GM12801 (cell line): ENCODE results near the gene SLC13A4.

Experiments used
- TF ChIP-seq, protein P1 (sequence below): IDR thresholded peaks from one replicate; pipeline ENCODE4 v1.5.1; 2011; ENCODE audit warnings: control low read depth; ENCODE audit not compliant: insufficient read length; ENCODE audit errors: extremely low read depth

The SLC13A4 gene

GRCh38 chr7:135709508-135709907, 18.5 kb downstream of the SLC13A4 start:
- TF ChIP-seq, protein P1, sequence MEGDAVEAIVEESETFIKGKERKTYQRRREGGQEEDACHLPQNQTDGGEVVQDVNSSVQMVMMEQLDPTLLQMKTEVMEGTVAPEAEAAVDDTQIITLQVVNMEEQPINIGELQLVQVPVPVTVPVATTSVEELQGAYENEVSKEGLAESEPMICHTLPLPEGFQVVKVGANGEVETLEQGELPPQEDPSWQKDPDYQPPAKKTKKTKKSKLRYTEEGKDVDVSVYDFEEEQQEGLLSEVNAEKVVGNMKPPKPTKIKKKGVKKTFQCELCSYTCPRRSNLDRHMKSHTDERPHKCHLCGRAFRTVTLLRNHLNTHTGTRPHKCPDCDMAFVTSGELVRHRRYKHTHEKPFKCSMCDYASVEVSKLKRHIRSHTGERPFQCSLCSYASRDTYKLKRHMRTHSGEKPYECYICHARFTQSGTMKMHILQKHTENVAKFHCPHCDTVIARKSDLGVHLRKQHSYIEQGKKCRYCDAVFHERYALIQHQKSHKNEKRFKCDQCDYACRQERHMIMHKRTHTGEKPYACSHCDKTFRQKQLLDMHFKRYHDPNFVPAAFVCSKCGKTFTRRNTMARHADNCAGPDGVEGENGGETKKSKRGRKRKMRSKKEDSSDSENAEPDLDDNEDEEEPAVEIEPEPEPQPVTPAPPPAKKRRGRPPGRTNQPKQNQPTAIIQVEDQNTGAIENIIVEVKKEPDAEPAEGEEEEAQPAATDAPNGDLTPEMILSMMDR = no peak

GRCh38 chr7:135708041-135708440, 19.9 kb downstream of the SLC13A4 start:
- TF ChIP-seq, protein P1 = no peak

GRCh38 chr7:135707570-135707966, 20.4 kb downstream of the SLC13A4 start:
- TF ChIP-seq, protein P1 = no peak

DNA sequence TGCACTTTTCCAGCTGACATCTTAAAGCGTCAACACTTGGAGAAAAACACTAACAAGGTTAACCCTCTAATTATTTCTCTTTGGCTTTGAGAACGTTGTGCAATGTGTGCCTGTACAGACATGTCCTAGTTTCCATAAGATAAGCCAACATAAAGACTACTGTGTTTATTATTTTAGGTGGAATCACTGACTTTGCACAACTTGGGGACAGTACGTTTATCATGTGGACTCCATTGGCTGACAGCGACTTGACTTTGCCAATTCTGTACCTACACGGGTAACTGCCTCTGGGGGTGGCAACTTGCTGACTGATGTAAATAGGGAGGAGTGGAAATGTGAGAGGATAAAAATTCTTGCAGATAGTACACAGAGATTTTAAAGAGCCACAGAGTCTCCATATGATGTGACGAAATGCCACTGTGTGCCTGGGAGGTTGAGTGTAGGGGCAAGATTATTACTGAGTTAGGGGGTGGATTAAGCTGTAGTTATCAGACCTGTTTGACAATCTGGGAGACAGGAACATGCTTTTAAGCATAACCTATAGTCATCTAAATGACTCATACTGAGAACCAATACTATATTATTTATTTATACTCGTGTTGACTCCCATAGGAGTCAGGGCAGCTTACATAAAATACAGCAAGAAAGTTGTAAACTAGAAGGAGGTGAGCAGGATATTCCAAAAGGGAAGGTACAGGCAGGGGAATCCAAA, 21.0 kb downstream of the SLC13A4 start:
- TF ChIP-seq, protein P1 = no peak

- TF ChIP-seq, protein P1 = no peak
These were observed 21.8 kb downstream of the SLC13A4 start for GRCh38 chr7:135706038-135706742.

- TF ChIP-seq, protein P1 = no peak
These were observed 23.3 kb downstream of the SLC13A4 start for GRCh38 chr7:135704698-135705097.

DNA sequence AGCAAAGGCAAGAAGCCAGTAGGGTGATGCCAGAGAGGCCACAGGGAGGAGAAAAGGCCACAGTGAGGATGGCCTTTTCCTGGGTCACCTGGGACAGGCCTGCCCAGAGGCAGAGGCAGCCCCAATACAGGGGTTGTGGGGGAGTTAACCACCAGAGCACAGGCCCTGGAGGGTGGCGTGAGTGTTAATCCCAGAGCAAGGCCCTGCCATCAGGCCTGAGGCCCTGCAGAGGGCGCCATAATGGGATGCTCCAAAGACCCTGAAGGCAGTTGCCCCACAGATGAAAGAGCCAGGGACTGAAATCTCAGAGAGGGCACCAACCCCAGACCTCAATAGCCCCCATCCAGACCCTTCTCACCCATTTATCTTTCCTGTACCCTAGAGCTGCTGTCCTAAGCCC, 23.9 kb downstream of the SLC13A4 start:
- TF ChIP-seq, protein P1 = no peak
